Stomach (tissue), 4 donors: ENCODE data around the gene DLX2.

Experiments used
- EP300 ChIP-seq: sonication (generic); formaldehyde crosslinking; IDR thresholded peaks from one replicate; pipeline ENCODE4 v1.6.1; 2017; ENCODE audit warnings: antibody characterized with exemption
- POLR2A ChIP-seq, 4 donors: fragments of 450-650 bp; IDR thresholded peaks; one replicate each; pipeline ENCODE4 v1.6.1; 2016; ENCODE audit warnings: antibody characterized with exemption in 4 of 4, control low read depth in 2 of 4, mild to moderate bottlenecking in 1 of 4, moderate library complexity in 1 of 4
- POLR2AphosphoS5 ChIP-seq, 3 donors: sonication (generic); formaldehyde crosslinking; IDR thresholded peaks; one replicate each; pipeline ENCODE4 v1.6.1; 2016; ENCODE audit warnings: antibody characterized with exemption in 3 of 3
- TF ChIP-seq, protein P1 (sequence below), 7 experiments: fragments of 450-650 bp in 4 of 7; fragments of 200-600 bp in 3 of 7; sonication (generic) in 3 of 7; IDR thresholded peaks; one replicate each; pipeline ENCODE4 v1.5.1; 2016 to 2019; ENCODE audit warnings: antibody characterized with exemption in 7 of 7, control low read depth in 2 of 7, mild to moderate bottlenecking in 1 of 7

DNA sequence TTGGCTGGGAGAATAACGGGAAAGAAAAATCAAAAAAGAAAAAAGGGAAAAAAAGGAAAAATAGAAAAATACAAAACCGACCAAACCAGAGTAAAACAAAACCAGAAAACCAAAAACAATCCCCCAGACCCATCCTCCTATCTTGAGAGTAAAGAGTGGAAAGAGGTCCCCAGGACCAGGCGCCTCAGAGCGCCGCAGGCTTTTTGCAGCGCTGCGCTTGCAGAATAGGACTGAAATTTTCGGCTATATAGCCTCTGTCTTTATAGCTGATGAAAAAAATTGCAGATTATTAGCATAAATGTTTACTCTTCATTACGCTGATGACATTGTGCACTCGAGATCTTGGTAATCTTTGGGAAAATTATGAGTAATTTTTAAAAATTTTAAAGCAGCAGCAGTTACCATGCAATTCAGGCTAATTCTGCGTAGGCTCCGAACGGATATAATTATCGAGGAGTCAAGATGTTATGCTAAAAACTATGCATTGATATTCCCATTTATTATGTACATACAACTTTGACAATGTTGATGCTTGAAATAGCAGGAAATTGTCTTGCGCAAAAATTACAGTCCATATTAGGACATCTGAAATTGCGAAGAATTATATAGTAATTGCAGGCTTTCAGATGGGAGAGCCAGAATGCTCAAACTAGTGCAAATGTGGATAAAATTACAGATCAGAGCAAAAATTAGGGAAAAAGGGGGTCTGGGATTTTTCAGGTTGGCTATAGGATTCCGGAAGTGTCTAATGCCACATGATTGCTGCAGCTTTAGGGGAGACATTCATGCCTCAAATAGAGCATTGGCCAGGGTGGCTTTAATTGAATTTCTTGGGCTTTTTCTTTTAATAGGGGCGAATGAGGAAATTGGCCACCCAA is 9.0 kb downstream of the DLX2 start:
- TF ChIP-seq POLR2AphosphoS5 (IDR thresholded peaks at IDR 0.05) (no peak), POLR2A (IDR thresholded peaks at IDR 0.05) (no peak), EP300 (no peak)
- TF ChIP-seq, protein P1, sequence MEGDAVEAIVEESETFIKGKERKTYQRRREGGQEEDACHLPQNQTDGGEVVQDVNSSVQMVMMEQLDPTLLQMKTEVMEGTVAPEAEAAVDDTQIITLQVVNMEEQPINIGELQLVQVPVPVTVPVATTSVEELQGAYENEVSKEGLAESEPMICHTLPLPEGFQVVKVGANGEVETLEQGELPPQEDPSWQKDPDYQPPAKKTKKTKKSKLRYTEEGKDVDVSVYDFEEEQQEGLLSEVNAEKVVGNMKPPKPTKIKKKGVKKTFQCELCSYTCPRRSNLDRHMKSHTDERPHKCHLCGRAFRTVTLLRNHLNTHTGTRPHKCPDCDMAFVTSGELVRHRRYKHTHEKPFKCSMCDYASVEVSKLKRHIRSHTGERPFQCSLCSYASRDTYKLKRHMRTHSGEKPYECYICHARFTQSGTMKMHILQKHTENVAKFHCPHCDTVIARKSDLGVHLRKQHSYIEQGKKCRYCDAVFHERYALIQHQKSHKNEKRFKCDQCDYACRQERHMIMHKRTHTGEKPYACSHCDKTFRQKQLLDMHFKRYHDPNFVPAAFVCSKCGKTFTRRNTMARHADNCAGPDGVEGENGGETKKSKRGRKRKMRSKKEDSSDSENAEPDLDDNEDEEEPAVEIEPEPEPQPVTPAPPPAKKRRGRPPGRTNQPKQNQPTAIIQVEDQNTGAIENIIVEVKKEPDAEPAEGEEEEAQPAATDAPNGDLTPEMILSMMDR (IDR thresholded peaks at IDR 0.05): no peak
